NT2/D1 (cell line): ENCODE data around the gene RMI2.

Source experiments
- SUZ12 ChIP-seq: IDR thresholded peaks from 2 replicates; pipeline ENCODE4 v1.6.1; 2011; ENCODE audit not compliant: insufficient read length, insufficient read depth; ENCODE audit errors: extremely low read depth
- YY1 ChIP-seq: IDR thresholded peaks from 2 replicates; pipeline ENCODE4 v1.6.1; 2011; ENCODE audit not compliant: insufficient read length, insufficient read depth
- ZNF274 ChIP-seq: IDR thresholded peaks from 2 replicates; pipeline ENCODE4 v1.6.1; 2011; ENCODE audit warnings: mild to moderate bottlenecking, low read depth, low read length

DNA sequence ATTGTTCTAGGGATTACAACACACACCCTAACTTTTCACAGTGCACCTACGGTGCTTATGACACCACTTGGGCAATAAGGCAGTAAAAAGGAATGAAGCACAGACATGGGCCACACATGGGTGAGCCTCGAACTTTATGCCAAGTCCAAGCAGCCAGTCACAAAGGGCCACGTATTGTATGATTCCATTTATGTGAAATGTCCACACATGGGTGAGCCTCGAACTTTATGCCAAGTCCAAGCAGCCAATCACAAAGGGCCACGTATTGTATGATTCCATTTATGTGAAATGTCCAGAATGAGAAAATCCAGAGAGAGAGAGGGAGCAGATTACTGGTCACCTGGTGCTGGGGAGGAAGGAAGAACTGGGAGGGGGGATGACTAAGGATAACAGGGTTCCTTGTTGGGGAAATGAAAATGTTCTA lies 22.2 kb downstream of the RMI2 start:
- TF ChIP-seq ZNF274: no peak
- no peak for TF ChIP-seq SUZ12
- no peak for TF ChIP-seq YY1
